NCI-H2081 treated with DMSO at 0.1 percent for 48 hours (cell line): ENCODE measurements around the gene CFAP46.

ENCODE experiments used
- DNase-seq: peaks from one replicate; lab custom pipeline; 2025; lab: John Stamatoyannopoulos, UW

The CFAP46 gene

GRCh38 chr10:132879408-132880127 lies 62.8 kb downstream of the CFAP46 start:
- no peak for DNase-seq

GRCh38 chr10:132878730-132879407 lies 63.5 kb downstream of the CFAP46 start:
- DNase-seq = no peak

DNA sequence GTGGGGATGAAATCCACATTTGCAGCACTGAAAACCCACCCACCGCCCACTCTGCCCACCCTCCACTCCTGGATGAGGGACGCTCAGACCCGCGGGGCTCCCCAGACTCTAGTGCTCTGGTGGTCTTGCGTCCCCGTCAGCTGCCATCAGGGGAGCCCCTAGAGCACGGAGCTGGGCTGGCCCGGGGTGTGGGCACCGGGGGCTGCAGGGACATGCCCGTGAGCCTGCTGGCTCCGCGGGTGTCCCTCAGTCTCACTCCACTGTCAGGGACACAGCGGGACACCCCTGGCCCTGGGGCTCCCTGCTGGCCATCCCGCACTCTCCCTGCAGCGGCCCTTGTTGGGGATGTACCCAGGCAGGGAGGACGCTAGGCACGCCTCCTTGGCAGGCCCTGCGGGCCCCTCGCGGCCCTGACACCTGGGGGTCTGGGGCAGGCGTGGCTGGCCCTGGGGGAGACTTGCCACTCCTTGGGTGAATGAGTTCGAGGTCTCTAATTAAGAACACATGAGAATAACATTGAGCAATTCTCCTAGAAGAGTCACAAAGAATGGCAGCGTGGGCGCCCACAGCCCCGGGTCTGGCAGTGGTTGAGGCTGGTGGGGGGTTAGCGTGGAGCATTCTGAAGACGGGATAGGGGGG lies 64.2 kb downstream of the CFAP46 start:
- no peak for DNase-seq

DNA sequence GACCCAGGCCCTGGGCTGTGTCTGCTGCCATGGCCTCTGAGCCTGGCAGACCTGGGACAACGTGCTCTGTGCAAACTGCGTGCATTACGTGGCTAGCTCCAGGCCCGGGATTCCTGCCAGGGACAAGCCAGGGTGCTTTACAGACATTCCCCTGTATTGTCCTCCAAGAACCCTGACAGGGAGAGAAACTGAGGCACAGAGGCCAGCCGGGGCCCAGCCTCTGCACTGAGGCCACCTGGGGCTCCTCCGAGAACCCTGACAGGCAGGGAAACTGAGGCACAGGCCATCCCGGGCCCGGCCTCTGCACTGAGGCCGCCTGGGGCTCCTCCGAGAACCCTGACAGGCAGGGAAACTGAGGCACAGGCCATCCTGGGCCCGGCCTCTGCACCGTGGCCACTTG lies 64.9 kb downstream of the CFAP46 start:
- DNase-seq = no peak

- DNase-seq = no peak
Observed at GRCh38 chr10:132876993-132877431, 65.4 kb downstream of the CFAP46 start.

DNA sequence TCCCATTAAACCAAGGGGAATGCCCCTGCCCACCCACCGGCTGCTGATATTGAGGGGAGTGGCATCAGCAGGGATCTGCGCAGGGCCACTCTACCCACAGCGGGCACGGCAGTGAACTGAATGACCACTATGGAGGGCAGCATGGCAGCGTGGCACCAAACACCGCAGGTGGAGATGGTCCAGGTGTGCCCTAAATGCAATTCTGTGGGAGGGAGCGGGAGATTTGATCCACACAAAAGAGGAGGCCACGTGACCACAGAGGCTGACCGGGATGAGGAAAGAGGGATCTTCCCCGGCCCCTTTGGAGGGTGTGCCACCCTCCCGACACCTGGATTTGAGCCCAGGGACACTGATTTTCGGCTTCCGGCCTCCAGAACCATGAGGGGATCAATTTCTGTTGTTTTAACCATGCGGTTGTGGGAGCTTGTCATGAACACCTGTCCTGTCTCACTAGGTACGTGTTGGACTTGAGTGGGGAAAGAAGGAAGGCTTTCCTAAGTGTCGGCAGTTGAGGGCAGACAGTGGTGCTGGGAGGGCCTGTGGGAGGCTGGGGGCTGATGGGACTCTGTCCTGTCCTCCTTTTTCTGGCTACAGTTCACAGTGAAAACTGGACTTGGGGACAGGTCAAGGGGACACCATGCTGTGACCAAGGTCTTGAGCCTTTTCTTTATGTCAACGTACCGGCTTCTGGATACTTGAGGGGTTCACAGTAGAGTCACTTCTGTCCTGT lies 66.1 kb downstream of the CFAP46 start:
- DNase-seq = no peak

DNA sequence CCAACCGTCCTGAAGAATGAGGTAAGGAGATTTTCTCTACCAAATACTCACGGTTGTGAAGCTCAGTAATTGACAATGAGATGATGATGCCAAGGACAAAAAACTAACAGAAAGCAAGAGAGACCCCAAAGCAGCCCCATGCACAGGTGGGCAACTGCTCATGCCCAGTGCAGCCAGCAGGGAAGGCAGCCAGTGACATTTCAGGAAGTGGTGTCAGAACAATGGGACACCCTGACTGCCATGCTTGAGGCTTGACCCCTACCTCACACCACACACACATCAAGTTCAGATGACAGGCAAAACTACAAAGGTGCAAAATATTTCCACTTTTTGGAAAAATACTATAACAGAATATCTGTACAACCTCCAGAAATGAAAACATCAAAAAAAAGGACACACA lies 66.9 kb downstream of the CFAP46 start:
- DNase-seq = no peak

DNA sequence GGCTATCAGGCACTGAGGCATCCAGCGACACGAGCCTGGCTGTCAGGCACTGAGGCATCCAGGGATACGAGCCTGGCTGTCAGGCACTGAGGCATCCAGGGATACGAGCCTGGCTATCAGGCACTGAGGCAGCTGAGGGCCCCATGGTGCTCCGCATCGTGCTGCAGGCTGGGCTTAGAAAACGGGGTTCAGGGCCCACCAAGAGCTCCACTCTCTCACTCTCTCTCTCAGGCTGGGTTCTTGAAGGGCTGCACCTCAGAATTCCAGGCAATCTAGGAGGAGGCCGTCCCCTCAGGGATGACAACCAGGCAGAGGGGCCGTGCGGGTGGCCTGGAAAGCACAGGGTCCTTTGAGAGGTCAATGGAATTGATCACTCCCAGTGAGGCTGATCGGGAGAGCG lies 69.0 kb downstream of the CFAP46 start:
- DNase-seq = no peak

DNA sequence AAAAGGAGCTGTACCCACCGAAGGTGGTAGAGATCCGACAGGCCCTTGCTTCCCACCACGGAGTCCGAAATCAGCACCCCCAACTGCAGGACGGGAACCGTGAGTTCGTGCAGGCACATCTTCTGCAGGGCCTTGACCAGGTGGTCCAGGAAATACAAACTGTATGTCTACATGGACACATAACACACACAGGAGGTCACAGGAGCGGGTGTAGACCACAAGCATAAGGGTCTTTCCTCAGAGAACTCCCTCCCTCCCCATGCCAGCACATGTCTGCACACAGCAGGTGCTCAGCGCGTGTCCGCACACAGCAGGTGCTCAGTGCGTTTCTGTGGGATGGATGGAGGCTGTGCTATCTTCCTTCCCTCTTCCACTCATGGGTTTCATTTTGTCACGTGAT lies 69.7 kb downstream of the CFAP46 start:
- no peak for DNase-seq

DNA sequence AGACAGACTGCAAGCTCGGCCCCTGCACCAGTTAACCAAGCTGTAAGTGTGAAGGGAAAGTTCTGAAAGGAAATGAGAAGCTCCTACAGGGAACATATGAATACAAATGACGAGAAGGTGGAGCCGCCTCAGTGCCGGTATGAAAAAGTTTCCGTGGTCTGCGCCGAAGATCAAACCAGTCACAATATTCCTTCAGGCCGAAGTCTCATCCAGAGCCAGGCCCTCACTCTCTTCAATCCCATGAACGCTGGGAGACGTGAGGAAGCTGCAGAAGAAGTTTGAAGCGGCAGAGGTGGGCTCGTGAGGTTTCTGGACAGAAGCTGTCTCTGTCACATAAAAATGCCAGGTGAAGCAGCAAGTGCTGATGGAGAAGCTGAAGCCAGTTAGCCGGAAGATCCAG lies 71.9 kb downstream of the CFAP46 start:
- no peak for DNase-seq

- no peak for DNase-seq
Observed at GRCh38 chr10:132869621-132870020, 72.7 kb downstream of the CFAP46 start.

DNA sequence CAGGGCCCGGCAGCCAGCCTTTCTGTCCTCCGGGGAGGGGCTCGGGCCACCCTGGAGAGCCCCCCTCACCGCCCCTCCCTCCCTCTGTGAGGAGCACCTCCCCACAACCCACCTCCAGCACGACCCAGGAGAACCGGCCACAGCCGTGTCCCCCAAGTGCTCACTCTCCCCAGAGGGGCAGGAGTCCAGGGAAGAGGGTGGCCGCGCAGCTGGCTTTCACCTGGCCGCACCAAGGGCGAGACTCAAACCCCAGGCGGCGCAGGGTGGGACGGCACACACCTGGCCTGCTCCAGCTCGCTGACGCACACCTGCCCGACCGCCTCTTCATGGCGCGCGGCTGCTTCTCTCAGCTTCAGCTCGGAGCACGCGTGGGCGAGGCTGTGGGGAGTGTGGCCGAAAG lies 73.4 kb downstream of the CFAP46 start:
- DNase-seq = no peak

DNA sequence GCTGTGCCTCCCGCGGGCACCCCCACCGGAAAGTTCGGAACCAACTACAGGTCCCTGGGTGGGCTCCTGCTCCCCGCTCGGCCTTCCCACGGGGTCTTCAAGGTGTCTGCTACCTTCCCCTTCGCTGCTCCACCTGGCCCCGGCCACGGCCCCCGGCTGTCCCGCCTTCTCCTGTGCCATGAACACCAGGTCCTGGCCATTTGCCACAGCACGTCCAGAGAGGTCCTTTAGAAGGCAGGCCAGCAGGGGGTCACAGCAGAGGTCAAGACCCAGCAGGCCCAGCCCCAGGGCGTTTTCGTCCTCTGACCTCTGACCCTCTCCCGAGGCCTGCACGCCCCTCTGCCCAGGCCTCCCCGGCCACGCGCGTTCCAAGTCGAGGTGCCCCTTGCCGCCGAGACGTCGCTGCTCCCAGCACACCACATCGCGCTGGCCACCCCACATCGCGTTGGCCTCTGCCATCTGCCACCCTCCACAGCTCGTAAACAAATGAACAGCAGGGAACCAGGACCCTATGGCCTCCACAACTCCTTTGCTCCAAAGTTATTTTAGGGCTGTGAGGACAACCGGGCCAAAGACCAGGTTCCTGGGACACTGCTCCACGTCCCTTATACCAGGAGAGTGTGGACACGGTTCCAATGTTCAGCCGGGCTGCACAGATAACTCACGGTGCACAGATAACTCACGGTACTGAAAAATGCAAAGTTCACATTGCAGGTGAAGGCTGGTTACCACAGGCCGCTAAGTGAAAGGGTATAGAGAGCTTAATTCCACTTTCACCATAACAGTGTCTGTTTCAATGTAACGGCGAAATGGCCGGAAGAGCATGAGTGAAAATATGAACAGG lies 74.3 kb downstream of the CFAP46 start:
- no peak for DNase-seq

GRCh38 chr10:132866601-132867381 lies 75.6 kb downstream of the CFAP46 start:
- no peak for DNase-seq

DNA sequence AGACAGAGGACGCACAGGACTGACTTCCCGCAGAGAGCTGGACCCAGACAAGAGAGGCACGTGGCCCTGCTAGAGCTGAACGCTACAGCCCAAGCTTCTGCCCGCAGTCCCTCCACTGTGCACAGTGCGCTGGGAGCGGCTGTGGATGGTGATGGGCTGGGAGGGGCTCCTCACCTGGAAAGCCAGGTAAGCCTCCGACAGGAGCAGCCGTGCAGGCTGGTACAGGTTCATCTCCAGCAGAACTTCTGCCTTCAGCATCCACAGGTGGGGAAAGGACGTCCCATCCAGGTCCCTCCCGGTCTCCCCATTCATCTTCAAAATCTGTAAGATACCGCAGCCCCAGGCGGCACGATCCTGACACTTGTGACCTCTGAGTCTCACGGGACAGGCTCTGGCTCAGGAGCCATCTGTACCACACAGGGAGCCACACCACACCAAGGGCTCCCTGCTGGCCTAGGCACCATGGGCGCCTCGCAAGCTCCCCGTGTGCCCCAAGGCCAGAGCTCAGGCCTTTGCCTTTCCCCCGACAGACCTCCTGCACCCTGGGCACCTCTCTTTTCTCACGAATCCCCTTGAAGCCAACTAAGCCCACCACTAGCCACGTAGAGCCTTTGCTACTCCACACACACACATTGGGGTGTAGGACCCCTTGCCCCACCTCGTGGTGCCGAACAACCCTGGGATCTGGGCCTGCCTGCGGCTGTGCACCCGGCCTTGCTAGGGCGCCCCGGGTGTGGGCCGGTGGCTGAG lies 76.3 kb downstream of the CFAP46 start:
- DNase-seq = no peak

- DNase-seq = no peak
Observed at GRCh38 chr10:132865171-132865631, 77.2 kb downstream of the CFAP46 start.

- DNase-seq = no peak
Observed at GRCh38 chr10:132862485-132863420, 79.6 kb downstream of the CFAP46 start.

- no peak for DNase-seq
Observed at GRCh38 chr10:132861884-132862461, 80.4 kb downstream of the CFAP46 start.
